ENCODE measurements around the gene GMIP.

GMIP gene

DNA sequence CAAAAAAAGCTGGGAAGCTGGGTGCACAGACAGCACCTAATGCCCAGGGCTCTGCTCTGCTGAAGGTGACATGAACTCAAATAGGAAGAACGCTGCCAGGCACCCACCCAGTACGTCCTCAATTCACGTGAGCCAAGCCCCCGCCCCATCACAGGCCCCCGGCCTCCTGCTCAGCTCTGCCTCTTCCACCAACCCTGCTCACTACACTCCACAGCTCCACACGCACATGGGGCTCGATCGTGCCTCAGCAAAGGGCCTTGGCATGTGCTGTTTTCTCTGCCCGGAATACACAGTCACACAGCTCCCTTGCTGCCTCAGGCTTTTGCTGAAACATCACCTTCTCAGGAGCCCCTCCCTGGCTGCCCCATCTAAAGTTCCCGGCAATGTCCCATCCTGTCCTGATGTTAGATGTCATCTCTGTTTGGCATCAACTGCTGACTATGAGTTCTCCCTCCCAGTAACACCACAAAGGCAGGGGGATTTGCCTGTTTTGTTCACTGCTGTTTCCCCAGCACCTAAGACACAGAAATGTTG is 17.8 kb upstream of the GMIP start:
- no peak for DNase-seq (ENCODE audit: low read depth in 2 of 2)

DNA sequence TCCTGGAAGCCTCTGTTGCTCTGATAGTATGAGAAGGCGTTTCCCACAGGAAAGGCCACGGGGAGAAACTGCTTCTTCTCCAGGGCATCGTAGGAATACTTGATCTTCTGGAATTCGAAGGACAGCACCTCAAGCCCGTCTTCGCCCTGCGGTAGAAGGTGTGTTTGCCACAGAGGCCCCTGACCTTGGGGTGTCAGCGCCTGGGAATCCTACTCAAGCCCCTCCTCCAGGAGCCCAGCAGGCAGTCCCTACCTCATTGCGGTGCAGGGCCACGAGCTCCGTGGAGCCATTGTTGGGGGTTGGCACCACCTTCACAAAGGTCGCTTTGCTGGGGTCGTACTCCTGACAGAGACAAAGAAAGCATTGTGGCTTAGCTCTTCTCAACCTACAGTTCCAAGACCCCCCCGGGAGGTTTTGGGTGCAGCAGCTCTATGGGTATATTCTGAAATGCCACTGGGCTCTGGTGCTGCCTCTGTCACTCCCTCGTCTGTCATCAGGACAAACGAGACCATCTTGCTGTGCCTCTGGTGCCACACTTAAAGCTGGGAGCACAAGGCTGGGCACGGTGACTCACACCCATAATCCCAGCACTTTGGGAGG is 16.3 kb upstream of the GMIP start:
- DNase-seq (ENCODE audit: low read depth in 2 of 2) = no peak

DNA sequence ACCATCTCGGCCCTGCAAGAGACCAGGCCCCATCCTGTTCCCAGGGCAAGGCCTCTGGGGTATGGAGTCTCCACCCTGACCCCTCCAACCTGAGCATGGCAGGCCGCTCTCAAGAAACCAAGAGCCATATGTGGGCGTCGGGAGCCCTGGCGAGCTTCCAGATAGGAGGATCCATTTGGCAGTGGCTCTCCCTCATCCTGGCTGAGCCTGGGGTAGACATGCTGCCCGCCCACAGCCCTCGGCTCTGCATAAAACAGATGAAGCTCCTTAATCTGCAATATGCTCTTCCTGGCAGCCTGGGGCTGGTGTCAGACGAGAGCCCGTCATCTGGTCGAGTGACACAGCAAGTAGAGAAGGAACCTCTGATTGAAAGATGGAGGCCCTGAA is 13.9 kb upstream of the GMIP start:
- DNase-seq (ENCODE audit: low read depth in 2 of 2) = no peak

DNA sequence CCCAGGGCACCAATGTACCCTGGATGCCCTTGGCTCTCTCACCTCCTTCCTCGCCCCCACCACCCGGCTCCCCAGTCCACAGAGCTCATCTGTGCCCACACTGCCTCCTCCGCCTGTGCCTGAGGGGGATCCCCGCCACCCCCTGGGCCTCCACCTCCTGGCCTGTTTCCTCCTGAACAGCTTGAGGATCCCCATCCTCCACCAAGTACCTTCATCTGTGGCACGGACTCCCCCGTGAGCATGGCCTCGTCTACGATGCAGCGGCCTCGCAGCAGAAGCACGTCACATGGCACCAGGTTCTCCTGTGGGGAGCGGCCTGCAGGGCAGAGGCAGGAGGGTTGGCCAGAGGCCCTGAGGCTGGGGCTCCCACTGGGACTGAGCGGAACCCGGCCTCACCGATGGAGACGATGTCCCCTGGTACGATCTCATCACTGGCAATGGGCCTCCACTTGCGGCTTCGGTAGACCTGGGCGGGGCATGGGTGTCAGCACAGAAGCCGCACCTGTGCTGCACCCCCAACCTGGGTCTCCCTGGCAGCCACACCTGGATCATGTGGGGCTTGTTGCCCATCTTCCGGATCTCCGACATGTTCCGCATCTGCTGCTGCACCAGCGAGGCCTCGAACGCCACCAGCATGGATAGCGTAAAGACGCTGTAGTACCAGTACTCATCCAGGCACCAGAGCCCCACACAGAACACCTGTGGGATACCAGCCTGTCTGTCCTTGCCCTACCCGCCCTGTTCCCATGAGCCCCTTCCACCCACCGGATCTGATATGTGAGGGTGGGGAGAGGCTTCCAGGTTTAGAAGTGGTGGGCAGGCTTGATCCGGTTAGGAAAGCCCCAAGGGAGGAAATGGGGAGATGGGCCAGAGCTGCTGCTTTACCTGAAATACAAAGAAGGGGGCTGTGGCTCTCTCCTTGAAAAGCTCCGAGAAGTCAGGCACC is 13.3 kb upstream of the GMIP start:
- no peak for DNase-seq (ENCODE audit: low read depth in 2 of 2)

DNA sequence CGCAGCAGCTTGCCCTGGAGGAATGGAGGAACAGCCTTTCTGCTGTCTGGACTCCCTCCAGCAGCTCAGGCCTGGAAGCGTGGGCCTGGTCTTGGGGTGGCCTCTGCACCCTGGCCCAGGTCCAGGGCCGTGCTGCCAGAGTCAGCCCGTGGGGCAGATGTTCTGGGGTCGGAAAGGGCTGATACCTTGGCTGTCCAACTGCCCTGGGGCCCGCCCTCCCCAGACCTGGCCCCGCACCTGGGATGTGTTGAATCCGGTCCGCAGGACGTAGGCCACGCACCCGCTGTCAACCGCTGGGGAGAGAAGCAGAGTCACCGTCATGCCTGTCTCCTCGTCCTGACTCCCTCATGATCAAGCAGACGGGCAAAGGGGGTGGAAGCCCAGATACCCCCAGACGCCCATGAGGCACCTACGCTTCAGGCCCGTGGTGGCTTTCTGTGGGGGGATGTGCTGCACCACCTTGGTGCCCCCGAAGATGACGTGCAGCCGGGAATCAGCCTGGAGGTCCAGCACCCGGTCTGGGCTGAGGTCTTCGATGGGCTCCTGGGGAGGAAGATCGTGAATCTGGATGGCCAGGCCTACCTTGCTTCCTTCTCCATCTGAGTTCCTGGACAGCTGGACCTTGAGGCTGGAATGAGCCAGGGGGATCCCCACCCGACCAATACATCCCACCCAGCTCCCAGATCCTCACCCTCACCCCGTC is 12.3 kb upstream of the GMIP start:
- no peak for DNase-seq (ENCODE audit: low read depth in 2 of 2)

GRCh38 chr19:19655051-19655594 is 11.7 kb upstream of the GMIP start:
- DNase-seq (ENCODE audit: low read depth in 2 of 2) = no peak

- DNase-seq (ENCODE audit: low read depth in 2 of 2) = no peak
These were observed 11.0 kb upstream of the GMIP start for GRCh38 chr19:19654441-19654840.

DNA sequence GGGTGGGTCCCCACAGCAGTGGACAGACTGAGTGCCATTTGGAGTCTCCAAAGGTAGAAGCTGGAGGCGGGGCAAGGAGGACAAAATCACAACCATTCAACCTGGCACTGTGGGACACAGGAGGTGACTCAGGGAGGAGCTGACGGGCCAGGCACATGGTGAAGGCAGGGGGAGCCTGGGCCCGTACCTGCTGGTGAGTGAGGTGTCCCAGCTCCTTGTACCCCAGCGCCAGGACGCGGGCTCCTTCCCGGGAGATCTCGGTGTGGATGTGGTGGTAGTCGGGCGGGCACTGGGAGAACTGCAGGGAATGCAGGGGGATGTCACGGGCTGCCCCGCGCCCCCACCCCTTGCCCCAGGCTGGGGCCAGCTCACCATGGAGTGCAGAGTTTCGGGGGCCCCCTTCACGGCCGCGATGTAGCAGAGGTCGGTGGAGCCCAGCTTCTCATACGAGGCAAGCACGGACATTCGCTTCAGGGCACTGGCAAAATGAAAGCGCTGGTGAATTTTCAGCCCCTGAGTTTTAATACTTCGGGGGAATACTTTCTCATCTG is 10.2 kb upstream of the GMIP start:
- no peak for DNase-seq (ENCODE audit: low read depth in 2 of 2)

- no peak for DNase-seq (ENCODE audit: low read depth in 2 of 2)
These were observed 9.2 kb upstream of the GMIP start for GRCh38 chr19:19652482-19653295.

DNA sequence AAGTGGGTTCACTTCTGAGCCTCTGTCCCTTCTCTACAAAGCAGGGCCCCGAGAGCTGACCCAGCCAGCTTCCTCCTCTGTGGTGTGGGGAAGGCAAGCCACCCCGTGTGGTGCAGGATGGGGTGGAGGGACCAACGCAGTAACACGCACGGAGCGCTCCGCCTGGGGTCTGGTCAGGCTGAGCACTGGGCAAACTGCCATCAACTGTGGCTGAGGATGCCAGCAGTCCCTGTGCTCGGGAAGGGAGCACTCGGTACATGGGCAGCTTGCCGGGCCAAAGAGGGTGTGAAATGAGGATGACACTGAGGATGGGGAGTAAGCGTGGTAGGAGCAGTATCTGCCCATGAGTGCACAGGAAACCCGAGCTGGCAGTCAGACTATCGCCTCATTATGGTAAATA is 7.6 kb upstream of the GMIP start:
- DNase-seq (ENCODE audit: low read depth in 2 of 2) = no peak

DNA sequence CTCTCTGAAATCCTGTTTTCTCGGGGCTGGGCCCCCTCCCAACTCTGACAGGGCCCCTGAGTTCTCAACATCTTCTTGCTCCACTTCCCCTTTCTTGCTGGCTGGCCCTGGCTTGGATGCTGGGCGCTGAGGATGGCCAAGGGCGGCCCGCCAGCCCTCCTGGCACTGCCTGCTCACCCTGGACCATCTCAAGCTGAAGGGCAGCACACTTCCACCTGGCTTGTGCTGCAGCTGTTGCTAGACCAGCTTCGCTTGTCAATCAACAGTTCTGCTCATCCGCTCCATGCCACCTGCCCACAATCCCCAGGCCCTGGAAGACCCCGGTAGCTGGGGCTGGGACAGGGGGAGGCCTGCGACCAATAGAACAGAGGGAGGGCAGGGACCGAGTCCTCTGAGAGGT is 6.9 kb upstream of the GMIP start:
- DNase-seq (ENCODE audit: low read depth in 2 of 2) = no peak

DNA sequence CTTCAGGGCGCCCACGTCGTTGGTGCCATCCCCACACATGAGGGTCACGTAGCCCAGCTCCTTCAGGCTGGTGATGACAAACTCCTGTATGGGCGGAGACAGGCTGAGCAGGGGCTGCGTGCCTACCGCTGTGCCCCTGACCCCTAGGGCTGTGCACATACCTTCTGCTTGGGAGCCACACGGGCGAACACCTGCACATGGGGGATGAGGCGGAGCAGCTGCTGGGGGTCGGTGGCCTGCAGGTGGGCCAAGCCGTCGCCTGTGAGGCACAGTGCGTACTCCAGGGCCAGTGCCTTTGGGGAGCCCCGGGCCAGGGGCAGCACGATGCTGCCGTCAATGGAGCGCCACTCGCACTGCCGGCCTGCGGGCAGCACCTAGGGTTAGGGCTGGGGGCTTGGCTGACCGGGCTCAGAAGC is 6.1 kb upstream of the GMIP start:
- DNase-seq (ENCODE audit: low read depth in 2 of 2) = no peak

GRCh38 chr19:19649155-19649554 is 5.7 kb upstream of the GMIP start:
- no peak for DNase-seq (ENCODE audit: low read depth in 2 of 2)

DNA sequence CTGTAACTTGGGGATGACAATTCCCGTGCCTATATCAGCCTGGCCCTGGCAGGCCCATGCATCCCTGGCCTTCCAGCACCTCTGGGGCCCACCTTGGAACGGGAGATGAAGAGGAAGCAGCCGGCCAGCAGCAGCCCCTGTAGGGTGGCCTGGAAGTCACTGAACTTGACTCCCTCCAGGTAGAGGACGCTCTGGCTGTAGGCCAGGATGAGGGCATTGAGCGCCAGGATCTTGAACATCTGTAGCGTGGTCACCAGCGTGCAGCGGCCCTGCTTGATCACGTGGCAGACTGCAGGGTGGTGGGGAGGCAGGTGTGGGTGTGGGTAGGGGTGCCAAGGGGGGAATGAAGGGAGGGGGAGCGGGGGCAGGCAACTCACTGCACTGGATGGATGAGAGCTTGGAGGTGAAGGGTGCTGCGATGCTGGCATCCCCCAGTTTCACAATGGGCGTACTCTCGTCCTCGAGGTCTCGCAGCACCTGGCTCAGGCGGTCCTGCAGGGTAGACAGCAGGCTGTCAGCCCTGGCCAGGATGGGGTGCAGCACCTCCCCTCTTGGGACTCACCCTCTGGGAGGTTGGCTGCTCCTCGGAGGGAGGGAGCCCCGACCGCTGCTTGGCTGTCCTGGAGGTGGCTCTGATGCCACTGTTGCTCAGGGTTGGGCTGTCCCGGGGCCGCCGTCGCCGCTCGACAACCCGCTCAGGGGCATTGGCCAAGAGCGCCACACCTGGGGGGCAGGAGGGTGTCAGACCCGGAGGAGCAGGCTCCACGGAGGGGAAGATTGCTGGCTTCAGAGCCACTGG is 3.8 kb upstream of the GMIP start:
- DNase-seq (ENCODE audit: low read depth in 2 of 2) = no peak

DNA sequence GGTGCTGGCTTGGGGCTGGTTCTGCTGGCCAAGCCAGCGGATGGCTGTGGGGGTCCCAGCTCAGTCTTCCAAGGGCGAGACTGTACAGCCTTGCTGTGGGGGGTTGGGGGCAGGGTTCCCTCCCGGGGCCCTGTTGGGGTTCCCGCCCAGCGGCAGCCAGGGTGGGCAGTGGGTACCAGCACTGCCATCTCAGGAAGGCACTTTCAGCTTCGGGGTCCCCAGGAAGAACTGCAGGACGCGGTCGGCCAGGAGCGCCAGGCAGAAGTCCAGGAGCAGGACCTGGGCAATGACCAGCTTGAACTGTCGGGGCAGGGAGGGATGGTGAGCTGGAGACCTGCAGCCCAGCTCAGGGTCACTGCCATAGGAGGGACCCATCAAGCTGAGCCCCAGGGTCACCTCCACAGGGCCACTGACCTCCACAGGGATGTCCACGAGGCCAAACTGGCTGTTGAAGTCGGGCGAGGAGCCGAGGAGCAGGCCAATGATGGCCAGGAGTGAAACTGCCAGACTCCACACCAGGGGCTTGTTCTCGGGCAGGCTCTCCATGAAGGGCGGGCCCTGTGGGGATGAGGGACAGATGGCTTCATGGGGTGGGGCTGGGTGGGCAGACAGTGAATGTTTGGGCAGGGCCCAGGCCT is 1.9 kb upstream of the GMIP start:
- DNase-seq (ENCODE audit: low read depth in 2 of 2) = no peak

DNA sequence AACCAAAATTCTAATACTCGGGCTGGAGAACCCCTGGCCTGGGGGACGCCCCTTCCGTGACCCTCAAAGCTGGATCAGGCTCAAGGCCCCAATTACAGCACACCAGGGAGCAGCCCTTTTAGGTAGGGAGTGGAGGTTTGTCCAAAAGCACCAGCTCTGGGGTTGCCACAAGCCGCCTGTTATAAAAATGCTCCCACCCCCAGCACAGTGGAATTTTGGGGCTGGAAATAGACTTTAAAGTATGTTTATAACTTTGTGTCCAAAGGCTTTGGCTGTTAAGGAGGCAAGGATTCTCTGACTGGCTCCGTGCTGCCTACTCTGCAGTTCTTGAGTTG is 564 bp upstream of the GMIP start:
- no peak for DNase-seq (ENCODE audit: low read depth in 2 of 2)

- no peak for DNase-seq (ENCODE audit: low read depth in 2 of 2)
These were observed 825 bp downstream of the GMIP start for GRCh38 chr19:19642506-19643157.

GRCh38 chr19:19637523-19638251 is 5.8 kb downstream of the GMIP start:
- no peak for DNase-seq (ENCODE audit: low read depth in 2 of 2)

DNA sequence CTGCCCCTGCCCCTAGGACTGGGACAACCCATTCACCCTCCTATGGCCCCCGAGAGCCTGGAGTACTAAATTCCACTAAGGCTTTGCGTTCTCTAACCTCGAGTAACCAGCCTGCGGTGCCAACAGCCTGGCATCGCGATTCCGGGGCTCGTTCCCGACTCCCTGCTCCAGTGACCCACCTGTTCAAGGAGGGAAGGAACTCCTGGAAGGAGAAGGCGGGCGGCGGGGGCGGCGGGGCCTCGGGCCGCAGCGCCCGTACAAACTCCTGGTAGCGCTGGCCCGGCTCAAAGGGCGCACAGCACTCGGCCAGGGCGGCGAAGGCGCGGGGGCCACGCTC is 6.3 kb downstream of the GMIP start:
- no peak for DNase-seq (ENCODE audit: low read depth in 2 of 2)

All from stimulated activated CD8-positive, alpha-beta memory T cell treated with anti-CD3 and anti-CD28 coated beads, Interleukin-2, amount 100 ng/mL, for 1 hour (primary cell).